Activated naive CD8-positive, alpha-beta T cell (primary cell): ENCODE measurements around the gene PYM1.
A peak's percentile ranks its signal among the peaks of the same experiment; 100 is the strongest.

ENCODE experiments used
- H3K27ac Mint-ChIP-seq: one replicate; pipeline ENCODE4 v1.8.0; 2021; ENCODE audit warnings: mixed read lengths
- H3K27me3 Mint-ChIP-seq: one replicate; pipeline ENCODE4 v1.8.0; 2021; ENCODE audit warnings: mixed read lengths
- H3K36me3 Mint-ChIP-seq: one replicate; pipeline ENCODE4 v1.8.0; 2021; ENCODE audit warnings: mixed read lengths
- H3K4me1 Mint-ChIP-seq: one replicate; pipeline ENCODE4 v1.8.0; 2021; ENCODE audit warnings: low read depth, mixed read lengths
- H3K4me3 Mint-ChIP-seq: one replicate; pipeline ENCODE4 v1.8.0; 2021; ENCODE audit warnings: mild to moderate bottlenecking, mixed read lengths
- H3K9me3 Mint-ChIP-seq: one replicate; pipeline ENCODE4 v1.8.0; 2021; ENCODE audit warnings: low read depth, mixed read lengths

The PYM1 gene

DNA sequence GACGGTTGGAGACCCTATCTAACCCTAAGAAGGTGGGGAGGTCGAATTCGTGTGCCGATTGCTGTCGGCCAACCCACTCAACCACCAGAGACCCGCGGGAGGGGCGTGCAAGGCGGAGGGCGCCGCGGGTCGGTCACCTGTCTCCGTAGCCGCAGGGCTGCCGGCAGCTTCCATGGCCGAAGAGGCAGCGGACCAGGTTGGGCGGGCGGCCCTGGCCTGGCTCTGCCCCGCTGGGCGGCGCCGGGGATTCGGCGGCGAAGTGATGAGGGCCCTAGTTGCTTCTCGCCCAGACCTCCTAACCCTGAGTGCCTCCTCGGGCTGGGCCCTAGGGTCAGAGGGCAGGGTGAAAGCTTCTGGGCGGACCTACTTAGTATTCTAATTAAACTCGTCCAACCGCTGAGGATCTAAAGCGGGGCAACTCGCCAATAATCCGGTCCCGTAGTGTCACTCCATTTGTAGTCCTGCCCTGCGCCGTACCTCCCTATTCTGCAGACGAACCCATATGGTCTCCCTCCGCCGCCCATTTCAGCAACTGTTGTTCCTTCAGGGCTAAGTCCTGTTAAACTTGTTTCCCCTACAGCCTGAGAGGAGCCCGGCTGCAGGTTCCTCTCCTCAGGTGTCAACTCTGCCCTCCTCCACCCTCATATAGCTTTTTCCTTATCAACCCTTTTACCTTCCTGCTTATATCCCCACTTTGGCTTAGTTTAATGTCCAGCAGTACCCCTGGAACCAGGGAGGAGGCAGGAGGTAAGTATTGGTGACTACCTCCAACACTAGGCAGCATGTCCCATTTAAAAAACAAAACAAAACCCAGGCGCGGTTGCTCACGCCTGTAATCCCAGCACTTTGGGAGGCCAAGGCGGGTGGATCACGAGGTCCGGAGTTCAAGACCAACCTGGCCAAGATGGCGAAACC is at the start of gene PYM1:
Gene PYM1 (minus strand): TSS at position 307 of the 915 bp plus-strand sequence. CDS start 133 bp downstream, at position 174.
- peaks cover 51% of the 10 kb centered on the region for H3K4me1 Mint-ChIP-seq
- H3K4me3 Mint-ChIP-seq = peak within 1 kb of the TSS; percentile 100
- H3K36me3 Mint-ChIP-seq = peaks cover 4% of the 10 kb centered on the region
- H3K9me3 Mint-ChIP-seq = no peaks in the 10 kb centered on the region
- peak within 1 kb of the TSS; percentile 99 for H3K27ac Mint-ChIP-seq
- no peaks in the 10 kb centered on the region for H3K27me3 Mint-ChIP-seq

DNA sequence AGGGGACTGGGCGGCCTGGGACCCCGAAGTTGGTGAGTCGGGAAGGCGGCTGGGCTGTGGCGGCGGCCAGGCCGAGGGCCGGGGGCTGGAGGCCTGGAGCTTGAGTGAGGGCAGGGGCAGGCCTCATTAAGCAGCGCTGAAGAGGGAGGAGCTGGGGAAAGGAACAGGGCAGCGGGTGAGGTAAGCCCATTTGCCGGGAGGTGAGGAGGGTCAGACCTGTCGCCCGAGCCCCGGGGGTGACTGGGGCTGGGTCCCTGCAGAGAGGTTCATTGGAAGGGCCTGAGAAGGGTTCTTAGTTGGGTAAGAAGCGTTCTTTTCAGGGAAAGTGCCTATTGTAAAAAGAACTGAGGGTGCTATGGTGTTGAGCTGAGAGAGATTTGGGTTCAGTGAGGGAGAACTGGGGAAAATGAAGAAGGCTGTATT is 46.6 kb upstream of the PYM1 start:
- H3K27ac Mint-ChIP-seq = no peak overlapping the region
- H3K4me3 Mint-ChIP-seq = no peak overlapping the region
- H3K36me3 Mint-ChIP-seq = peaks cover 3% of the 10 kb centered on the region
- H3K27me3 Mint-ChIP-seq = no peaks in the 10 kb centered on the region
- no peaks in the 10 kb centered on the region for H3K9me3 Mint-ChIP-seq
- peaks cover 25% of the 10 kb centered on the region for H3K4me1 Mint-ChIP-seq

DNA sequence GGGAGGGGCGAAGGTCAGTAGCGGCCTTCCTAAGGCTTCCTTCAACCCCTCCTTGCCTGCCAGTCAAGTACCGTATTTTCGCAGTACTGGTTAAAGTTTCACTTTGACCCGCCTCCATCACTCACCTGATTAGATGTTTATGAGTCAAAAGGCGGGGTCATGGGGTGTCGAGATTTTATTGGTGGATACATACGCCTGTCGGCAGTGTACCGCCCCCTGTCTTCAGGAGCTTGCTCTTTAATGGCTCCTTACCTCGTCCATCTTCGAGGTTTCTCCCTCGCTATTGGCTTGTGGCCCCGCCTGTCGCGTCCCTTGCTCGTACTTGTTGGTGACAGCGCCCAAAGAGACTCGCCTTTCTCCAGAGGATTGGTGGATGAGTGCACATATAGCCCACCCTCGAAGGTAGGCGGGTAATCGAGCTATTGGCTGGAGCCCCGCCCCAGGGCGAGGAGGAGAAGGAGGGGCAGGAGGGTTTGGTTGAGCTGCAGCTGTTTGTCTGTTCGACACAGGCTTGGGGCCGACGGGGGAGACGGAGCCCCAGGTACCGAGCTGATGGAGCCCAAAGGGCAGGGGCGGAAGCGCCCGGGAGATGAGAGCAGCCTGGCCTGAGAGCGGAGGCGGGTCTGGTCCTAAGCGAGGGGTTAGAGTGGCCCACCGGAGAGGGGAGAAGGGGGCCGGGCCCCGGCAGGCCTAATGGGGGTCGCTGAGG is 46.1 kb upstream of the PYM1 start, which contains the start of gene RAB5B:
Gene RAB5B (plus strand): TSS at position 480 of the 709 bp plus-strand sequence. CDS start 12,883 bp downstream, outside the sequence.
- peaks cover 3% of the 10 kb centered on the region for H3K36me3 Mint-ChIP-seq
- H3K4me1 Mint-ChIP-seq = peaks cover 22% of the 10 kb centered on the region
- H3K27ac Mint-ChIP-seq = no peak within 1 kb of the TSS

DNA sequence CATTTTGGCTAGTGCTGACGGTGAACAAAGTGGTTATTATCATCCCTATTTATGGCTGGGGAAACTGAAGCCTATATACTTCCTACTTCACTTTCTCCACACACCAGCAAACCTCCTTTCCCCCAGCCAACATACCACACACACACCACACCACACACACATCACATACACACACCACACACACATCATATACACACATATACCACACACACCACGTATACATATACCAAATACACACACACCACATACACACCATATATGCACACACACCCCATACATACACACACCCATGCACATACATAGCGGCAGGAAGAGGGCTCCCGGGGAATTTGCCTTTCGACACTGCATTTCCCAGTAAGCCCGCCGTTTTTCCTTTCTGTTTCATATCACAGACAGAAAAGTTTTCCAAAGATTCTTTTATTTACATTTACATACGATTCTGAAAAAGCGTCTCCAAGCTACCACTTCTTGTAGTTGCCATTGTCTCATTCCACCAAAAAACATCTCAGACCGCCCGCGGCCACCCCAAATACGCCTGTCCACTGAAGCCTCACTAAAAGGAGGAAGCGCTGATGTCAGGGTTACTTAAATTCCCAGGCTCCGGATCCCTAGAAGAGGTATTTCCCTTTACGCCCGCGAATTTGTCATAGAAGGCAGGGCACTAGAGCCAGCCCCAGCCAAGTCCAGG is 45.4 kb upstream of the PYM1 start:
- no peak overlapping the region for H3K4me3 Mint-ChIP-seq
- H3K4me1 Mint-ChIP-seq = peaks cover 25% of the 10 kb centered on the region
- no peak overlapping the region for H3K27ac Mint-ChIP-seq
- peaks cover 4% of the 10 kb centered on the region for H3K36me3 Mint-ChIP-seq
- H3K9me3 Mint-ChIP-seq = no peaks in the 10 kb centered on the region
- no peaks in the 10 kb centered on the region for H3K27me3 Mint-ChIP-seq

More for the DNA sequence above, 46.1 kb upstream of the PYM1 start, which contains the start of gene RAB5B:
- Mint-ChIP-seq H3K27me3 (no peaks in the 10 kb centered on the region), H3K4me3 (no peak within 1 kb of the TSS), H3K9me3 (no peaks in the 10 kb centered on the region)

DNA sequence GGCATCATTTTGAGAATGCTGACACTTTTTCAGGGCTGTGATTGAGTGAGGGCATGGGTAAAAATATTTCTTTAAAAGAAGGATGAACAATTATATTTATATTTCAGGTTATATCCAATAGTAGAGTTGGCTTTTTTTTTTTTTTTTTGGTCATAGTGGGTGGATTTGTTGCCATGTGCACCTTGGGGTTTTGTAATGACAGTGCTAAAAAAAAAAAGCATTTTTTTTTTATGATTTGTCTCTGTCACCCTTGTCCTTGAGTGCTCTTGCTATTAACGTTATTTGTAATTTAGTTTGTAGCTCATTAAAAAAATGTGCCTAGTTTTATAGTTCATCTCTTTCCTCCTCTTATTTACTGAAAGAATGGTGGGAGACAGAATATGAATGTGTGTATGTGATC is 44.8 kb upstream of the PYM1 start:
- H3K9me3 Mint-ChIP-seq = no peaks in the 10 kb centered on the region
- H3K36me3 Mint-ChIP-seq = peaks cover 7% of the 10 kb centered on the region
- H3K27me3 Mint-ChIP-seq = no peaks in the 10 kb centered on the region
- peaks cover 26% of the 10 kb centered on the region for H3K4me1 Mint-ChIP-seq
- H3K4me3 Mint-ChIP-seq = no peak overlapping the region
- no peak overlapping the region for H3K27ac Mint-ChIP-seq

DNA sequence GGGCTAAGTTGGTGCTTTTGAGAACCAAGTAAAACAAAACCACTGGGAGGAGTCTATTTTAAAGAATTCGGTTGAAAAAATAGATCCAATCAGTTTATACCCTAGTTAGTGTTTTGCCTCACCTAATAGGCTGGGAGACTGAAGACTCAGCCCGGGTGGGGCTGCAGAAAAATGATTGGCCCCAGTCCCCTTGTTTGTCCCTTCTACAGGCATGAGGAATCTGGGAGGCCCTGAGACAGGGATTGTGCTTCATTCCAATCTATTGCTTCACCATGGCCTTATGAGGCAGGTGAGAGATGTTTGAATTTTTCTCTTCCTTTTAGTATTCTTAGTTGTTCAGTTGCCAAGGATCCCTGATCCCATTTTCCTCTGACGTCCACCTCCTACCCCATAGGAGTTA is 44.3 kb upstream of the PYM1 start:
- H3K4me3 Mint-ChIP-seq = no peak overlapping the region
- no peaks in the 10 kb centered on the region for H3K27me3 Mint-ChIP-seq
- H3K36me3 Mint-ChIP-seq = peaks cover 7% of the 10 kb centered on the region
- H3K4me1 Mint-ChIP-seq = peaks cover 24% of the 10 kb centered on the region
- H3K27ac Mint-ChIP-seq = no peak overlapping the region
- no peaks in the 10 kb centered on the region for H3K9me3 Mint-ChIP-seq

DNA sequence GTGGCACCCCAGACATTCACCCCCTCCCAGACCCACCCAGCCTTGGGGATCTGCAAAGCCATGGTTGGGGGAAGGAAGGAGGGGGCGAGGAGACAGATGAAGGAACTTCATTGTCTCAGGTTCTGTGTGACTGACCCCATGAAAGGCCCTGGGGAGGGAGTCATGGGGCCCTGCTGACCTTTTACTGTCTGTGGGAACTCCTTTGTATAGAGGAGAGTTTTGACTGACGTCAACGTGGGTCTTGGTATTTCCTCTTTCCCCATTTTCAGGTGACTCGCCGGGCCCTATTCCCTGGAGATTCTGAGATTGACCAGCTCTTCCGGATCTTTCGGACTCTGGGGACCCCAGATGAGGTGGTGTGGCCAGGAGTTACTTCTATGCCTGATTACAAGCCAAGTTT is 43.1 kb upstream of the PYM1 start:
- no peaks in the 10 kb centered on the region for H3K9me3 Mint-ChIP-seq

DNA sequence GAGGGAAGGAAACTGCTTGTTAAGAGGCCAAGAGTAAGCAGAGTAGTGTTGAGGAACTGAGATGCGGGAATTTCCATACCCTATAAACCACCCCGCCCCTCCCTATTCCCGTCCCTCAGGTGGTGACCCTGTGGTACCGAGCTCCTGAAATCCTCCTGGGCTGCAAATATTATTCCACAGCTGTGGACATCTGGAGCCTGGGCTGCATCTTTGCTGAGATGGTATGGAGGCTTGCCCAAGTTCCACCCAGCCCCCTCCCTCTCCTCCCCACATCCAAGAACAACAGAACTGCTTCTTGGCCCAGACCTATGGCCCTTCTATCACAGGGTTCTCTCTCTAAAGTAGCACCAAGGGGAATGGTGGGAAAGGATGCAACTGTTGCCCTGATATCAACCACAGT is 41.7 kb upstream of the PYM1 start:
- Mint-ChIP-seq H3K36me3 (peaks cover 7% of the 10 kb centered on the region), H3K4me3 (no peak overlapping the region), H3K27ac (no peak overlapping the region), H3K27me3 (no peaks in the 10 kb centered on the region), H3K9me3 (no peaks in the 10 kb centered on the region), H3K4me1 (peaks cover 29% of the 10 kb centered on the region)

More for the DNA sequence above, 43.1 kb upstream of the PYM1 start:
- peaks cover 25% of the 10 kb centered on the region for H3K4me1 Mint-ChIP-seq
- H3K36me3 Mint-ChIP-seq = peaks cover 7% of the 10 kb centered on the region
- no peak overlapping the region for H3K27ac Mint-ChIP-seq
- no peaks in the 10 kb centered on the region for H3K27me3 Mint-ChIP-seq
- H3K4me3 Mint-ChIP-seq = no peak overlapping the region

DNA sequence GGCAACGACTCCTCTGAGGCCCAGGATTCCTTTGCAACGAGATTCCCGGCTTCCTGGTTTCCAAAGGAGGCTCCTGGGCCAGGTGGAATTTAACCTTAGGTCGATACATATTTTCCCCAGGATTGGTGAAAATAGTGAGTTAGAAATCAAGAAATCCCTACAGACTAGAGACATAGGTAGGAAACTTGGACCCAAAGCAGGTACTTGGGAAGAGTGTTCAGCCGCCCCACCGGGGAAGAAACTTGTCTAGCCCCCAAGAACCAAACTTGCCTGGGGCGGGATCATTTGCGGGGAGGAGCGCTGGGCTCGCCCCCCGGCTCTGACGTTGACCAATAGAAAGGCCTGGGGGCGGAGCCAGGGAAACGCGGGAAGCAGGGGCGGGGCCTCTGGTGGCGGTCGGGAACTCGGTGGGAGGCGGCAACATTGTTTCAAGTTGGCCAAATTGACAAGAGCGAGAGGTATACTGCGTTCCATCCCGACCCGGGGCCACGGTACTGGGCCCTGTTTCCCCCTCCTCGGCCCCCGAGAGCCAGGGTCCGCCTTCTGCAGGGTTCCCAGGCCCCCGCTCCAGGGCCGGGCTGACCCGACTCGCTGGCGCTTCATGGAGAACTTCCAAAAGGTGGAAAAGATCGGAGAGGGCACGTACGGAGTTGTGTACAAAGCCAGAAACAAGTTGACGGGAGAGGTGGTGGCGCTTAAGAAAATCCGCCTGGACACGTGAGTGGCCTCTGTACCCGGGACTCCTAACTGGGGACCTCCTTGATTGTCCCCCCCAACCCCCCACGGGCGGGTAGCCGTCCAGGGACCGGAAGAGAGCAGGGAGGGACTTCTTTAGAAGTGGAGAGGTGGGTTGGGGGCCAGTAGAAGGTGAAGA is 39.0 kb upstream of the PYM1 start, which contains the start of gene CDK2:
Gene CDK2 (plus strand): TSS at position 423 of the 874 bp plus-strand sequence. CDS start 179 bp downstream, at position 602.
- Mint-ChIP-seq H3K36me3 (peaks cover 7% of the 10 kb centered on the region), H3K27ac (peak within 1 kb of the TSS; percentile 88), H3K4me3 (peak within 1 kb of the TSS; percentile 96), H3K9me3 (no peaks in the 10 kb centered on the region), H3K4me1 (peaks cover 29% of the 10 kb centered on the region), H3K27me3 (no peaks in the 10 kb centered on the region)

DNA sequence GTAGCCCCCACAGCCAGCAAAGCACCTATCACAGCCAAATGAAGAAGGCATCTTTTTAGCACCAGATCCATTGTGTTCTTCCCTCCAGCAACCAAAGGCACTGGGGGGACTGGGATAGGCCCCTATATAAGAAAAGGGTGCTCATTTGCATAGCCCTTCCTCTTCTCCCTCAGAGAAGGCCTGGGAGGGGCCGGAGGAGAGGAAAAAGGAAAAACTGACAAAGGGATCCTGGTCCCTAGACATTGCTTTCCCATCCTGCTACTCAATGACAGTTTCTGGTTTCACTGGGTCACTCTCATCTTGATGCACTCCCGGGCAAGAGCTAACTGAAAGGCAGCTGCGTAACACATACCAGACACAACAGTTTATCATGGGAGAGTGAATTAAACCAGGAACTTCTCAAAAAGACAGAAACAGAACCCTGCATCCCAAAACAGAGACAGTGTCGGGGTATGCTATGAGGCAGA is 38.3 kb upstream of the PYM1 start, which contains the start of gene PMEL:
Gene PMEL (minus strand): TSS at position 102 of the 467 bp plus-strand sequence. CDS start 31 bp downstream, at position 71.
- no peaks in the 10 kb centered on the region for H3K27me3 Mint-ChIP-seq
- H3K9me3 Mint-ChIP-seq = no peaks in the 10 kb centered on the region
- peaks cover 29% of the 10 kb centered on the region for H3K4me1 Mint-ChIP-seq
- H3K36me3 Mint-ChIP-seq = peaks cover 7% of the 10 kb centered on the region
- peak within 1 kb of the TSS; percentile 96 for H3K4me3 Mint-ChIP-seq
- peak within 1 kb of the TSS; percentile 88 for H3K27ac Mint-ChIP-seq

DNA sequence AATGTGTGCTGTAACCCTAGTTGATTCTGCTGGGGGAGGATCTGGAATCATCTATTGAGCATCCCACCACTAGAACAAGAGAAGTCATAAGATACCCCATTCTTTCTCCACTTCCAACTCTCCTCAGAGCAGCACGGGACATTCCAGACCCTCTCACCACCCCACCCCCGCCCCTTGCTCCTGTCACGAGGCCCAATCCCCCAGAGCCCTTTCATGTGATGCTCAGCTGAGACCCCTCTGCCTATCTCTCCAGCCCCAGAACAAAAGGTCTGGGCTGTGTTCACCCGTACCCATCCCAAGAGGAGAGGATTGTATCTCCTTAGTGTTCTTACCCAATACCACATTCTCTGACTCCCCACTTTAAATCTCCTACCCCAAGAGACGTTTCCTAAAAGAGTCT is 37.5 kb upstream of the PYM1 start:
- Mint-ChIP-seq H3K36me3 (peaks cover 5% of the 10 kb centered on the region), H3K27ac (peak overlapping the region; percentile 41), H3K4me3 (no peak overlapping the region), H3K27me3 (no peaks in the 10 kb centered on the region), H3K4me1 (peaks cover 29% of the 10 kb centered on the region), H3K9me3 (no peaks in the 10 kb centered on the region)

DNA sequence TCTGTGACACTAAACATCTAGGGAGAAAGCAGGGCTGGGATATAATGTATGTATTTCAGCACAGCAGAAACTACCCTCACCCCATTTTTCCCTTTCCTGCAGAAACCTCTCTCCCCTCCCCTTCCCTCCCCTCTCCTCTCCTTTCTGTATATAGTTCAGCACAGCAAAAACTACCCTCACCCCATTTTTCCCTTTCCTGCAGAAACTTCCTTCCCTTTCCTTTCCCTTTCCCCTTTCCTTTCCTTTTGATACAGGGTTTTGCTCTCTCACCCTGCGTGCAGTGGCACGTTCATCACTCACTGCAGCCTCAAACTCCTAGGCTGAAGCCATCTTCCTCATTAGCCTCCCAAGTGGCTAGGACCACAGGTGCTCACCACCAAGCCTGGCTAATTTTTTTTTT is 36.1 kb upstream of the PYM1 start:
- Mint-ChIP-seq H3K36me3 (peaks cover 4% of the 10 kb centered on the region), H3K27me3 (no peaks in the 10 kb centered on the region), H3K27ac (no peak overlapping the region), H3K4me3 (no peak overlapping the region), H3K4me1 (peaks cover 29% of the 10 kb centered on the region), H3K9me3 (no peaks in the 10 kb centered on the region)

DNA sequence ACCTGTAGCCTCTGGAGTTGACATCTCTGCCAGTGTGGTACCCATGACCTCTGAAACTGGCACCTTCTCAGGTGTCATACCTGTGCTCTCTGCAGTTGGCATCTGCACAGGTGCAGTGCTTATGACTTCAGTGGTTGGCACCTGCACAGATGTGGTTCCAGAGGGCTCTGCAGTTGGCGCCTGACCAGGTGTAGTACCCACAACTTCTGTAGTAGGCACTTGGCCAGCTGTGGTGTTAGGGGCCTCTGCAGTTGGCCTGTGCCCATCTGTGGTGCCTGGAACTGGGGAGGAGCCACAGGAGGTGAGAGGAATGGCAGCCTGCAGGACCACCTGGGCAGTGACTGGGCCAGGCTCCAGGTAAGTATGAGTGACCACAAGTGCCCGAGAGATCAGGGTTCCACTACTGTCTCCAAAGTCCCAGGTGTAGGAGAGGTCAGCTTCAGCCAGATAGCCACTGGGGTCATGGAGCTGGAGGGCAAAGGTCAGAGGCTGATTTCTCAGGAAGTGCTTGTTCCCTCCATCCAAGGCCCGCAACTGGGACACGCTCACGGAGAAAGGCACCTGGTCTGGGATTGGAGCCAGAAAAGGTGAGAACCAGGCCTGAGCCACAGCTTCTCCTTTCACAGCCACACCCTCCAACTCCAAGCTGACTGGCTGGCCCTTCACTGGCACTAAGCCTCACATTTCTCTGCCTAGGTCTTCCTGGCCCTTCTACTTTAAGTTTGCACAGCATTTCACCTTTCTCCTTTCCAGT is 29.6 kb upstream of the PYM1 start:
- no peaks in the 10 kb centered on the region for H3K36me3 Mint-ChIP-seq
- no peaks in the 10 kb centered on the region for H3K27me3 Mint-ChIP-seq
- peak overlapping the region; percentile 83 for H3K27ac Mint-ChIP-seq
- peaks cover 16% of the 10 kb centered on the region for H3K4me1 Mint-ChIP-seq
- H3K4me3 Mint-ChIP-seq = no peak overlapping the region
- H3K9me3 Mint-ChIP-seq = no peaks in the 10 kb centered on the region
